ENCODE results near the gene MTERF2. TPM values are rescaled to one million over a fixed set of nuclear protein-coding genes. Genes with fewer than 3 reads are reported as not detected.

Gene MTERF2
- total RNA-seq, 1 experiment from 2014 or later = 7.8 TPM

DNA sequence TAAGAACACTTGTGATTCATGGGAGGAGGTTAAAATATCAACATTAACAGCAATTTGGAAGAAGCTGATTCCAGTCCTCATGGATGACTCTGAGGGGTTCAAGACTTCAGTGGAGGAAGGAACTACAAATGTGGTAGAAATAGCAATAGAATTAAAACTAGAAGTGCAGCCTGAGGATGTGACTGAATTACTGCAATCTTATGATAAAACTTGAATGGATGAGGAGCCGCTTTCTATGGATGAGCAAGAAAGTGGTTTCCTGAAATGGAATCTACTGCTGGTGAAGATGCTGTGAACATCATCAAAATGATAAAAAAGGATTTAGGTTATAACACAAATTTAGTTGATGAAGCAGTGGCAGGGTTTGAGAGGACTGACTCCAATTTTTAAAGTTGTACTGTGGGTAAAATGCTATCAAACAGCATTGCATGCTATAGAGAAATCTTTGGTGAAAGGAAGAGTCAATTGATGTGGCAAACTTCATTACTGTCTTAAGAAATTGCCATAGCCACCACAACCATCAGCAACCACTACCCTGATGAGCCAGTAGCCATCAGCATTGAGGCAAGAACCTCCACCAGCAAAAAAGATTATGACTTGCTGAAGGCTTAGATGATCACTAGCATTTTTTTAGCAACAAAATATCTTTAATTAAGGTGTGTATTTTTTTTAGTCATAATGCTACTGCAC lies 25.9 kb upstream of the MTERF2 start:
- H3K9ac ChIP-seq (ENCODE audit: low read length) = no peak overlapping the region
- H3K9me3 ChIP-seq (ENCODE audit: control insufficient read depth in 1 of 2, insufficient read depth in 1 of 2, low read depth in 1 of 2, low read length in 2 of 2) = no peaks in the 10 kb centered on the region
- intact Hi-C loops (cut with micrococcal nuclease) = no loop called here
- H3K4me1 ChIP-seq (ENCODE audit: control insufficient read depth in 1 of 2, insufficient read depth in 2 of 2, low read length in 2 of 2) = peaks cover 0 to 5% of the 10 kb centered on the region in 2 experiments; a peak in 2 of 4 replicates
- RAD21 ChIA-PET (ENCODE audit: low non-redundant PET in 1 of 2, low total read pairs in 2 of 2, uncharacterized antibody in 2 of 2, unreplicated experiment in 2 of 2) = no interaction called here
- BruUV-seq (replicated peaks) = no TSS peak
- ATAC-seq = no peak
- no peak for DNase-seq (ENCODE audit: low read depth, low spot score)
- no peaks in the 10 kb centered on the region for H3K27me3 ChIP-seq (ENCODE audit: insufficient read depth, low read length)
- CTCF ChIA-PET = interaction anchor here (1.2 to 1.5 kb wide), 2 partner anchors 41 to 92 kb away, joined by 3 to 5 read pairs; no protein-coding TSS in a partner anchor
- H3K27ac ChIP-seq (ENCODE audit: low read depth, low read length) = no peak overlapping the region
- H4K20me1 ChIP-seq (ENCODE audit: insufficient read depth) = no peaks in the 10 kb centered on the region
- H3K4me2 ChIP-seq (ENCODE audit: low read length) = no peak overlapping the region
- H3K9me2 ChIP-seq (ENCODE audit: insufficient read depth) = no peaks in the 10 kb centered on the region
- POLR2A ChIA-PET = no interaction called here
- no peaks in the 10 kb centered on the region for H3K36me3 ChIP-seq (ENCODE audit: control insufficient read depth in 1 of 2, insufficient read depth in 2 of 2, low read length in 2 of 2)
- no peak overlapping the region for H2AFZ ChIP-seq (ENCODE audit: low read depth, low read length, poor library complexity, severe bottlenecking)
- H3K79me2 ChIP-seq (ENCODE audit: insufficient read depth, low read length) = no peaks in the 10 kb centered on the region
- no peak for TF ChIP-seq TCF7L2 (IDR thresholded peaks at IDR 0.05; ENCODE audit: borderline replicate concordance, extremely low read depth, insufficient read depth, insufficient read length)
- TF ChIP-seq RAD21 (IDR thresholded peaks at IDR 0.05; ENCODE audit: low read depth) = no peak
- TF ChIP-seq YY1 (IDR thresholded peaks at IDR 0.05; ENCODE audit: extremely low read depth, insufficient replicate concordance, low read depth, low read length) = no peak
- no peak for TF ChIP-seq ELF1 (IDR thresholded peaks at IDR 0.05; ENCODE audit: borderline replicate concordance, low read depth)
- TF ChIP-seq CBX3 (IDR thresholded peaks at IDR 0.05; ENCODE audit: low read depth) = no peak
- TF ChIP-seq, protein P1, sequence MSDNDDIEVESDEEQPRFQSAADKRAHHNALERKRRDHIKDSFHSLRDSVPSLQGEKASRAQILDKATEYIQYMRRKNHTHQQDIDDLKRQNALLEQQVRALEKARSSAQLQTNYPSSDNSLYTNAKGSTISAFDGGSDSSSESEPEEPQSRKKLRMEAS (IDR thresholded peaks at IDR 0.05) = no peak
- no peak for TF ChIP-seq POLR2A (IDR thresholded peaks at IDR 0.05; ENCODE audit: borderline replicate concordance, extremely low read depth, insufficient read depth, insufficient read length)
- TF ChIP-seq JUND (IDR thresholded peaks at IDR 0.05) = no peak
- no peak for TF ChIP-seq SP1 (IDR thresholded peaks at IDR 0.05; ENCODE audit: low read depth)
- no peak for TF ChIP-seq ZFX (IDR thresholded peaks at IDR 0.05)
- TF ChIP-seq EZH2phosphoT487 (IDR thresholded peaks at IDR 0.05; ENCODE audit: borderline replicate concordance) = no peak
- TF ChIP-seq, protein P2, sequence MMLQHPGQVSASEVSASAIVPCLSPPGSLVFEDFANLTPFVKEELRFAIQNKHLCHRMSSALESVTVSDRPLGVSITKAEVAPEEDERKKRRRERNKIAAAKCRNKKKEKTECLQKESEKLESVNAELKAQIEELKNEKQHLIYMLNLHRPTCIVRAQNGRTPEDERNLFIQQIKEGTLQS (IDR thresholded peaks at IDR 0.05) = no peak
- TF ChIP-seq, protein P3, sequence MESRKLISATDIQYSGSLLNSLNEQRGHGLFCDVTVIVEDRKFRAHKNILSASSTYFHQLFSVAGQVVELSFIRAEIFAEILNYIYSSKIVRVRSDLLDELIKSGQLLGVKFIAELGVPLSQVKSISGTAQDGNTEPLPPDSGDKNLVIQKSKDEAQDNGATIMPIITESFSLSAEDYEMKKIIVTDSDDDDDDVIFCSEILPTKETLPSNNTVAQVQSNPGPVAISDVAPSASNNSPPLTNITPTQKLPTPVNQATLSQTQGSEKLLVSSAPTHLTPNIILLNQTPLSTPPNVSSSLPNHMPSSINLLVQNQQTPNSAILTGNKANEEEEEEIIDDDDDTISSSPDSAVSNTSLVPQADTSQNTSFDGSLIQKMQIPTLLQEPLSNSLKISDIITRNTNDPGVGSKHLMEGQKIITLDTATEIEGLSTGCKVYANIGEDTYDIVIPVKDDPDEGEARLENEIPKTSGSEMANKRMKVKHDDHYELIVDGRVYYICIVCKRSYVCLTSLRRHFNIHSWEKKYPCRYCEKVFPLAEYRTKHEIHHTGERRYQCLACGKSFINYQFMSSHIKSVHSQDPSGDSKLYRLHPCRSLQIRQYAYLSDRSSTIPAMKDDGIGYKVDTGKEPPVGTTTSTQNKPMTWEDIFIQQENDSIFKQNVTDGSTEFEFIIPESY (IDR thresholded peaks at IDR 0.05; ENCODE audit: extremely low read depth, insufficient replicate concordance, low read length) = no peak
- TF ChIP-seq EZH2 (IDR thresholded peaks at IDR 0.05) = no peak
- no peak for TF ChIP-seq SIN3A (IDR thresholded peaks at IDR 0.05; ENCODE audit: low read depth)
- TF ChIP-seq, protein P4, sequence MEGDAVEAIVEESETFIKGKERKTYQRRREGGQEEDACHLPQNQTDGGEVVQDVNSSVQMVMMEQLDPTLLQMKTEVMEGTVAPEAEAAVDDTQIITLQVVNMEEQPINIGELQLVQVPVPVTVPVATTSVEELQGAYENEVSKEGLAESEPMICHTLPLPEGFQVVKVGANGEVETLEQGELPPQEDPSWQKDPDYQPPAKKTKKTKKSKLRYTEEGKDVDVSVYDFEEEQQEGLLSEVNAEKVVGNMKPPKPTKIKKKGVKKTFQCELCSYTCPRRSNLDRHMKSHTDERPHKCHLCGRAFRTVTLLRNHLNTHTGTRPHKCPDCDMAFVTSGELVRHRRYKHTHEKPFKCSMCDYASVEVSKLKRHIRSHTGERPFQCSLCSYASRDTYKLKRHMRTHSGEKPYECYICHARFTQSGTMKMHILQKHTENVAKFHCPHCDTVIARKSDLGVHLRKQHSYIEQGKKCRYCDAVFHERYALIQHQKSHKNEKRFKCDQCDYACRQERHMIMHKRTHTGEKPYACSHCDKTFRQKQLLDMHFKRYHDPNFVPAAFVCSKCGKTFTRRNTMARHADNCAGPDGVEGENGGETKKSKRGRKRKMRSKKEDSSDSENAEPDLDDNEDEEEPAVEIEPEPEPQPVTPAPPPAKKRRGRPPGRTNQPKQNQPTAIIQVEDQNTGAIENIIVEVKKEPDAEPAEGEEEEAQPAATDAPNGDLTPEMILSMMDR (IDR thresholded peaks at IDR 0.05 in 2 of 3, conservative IDR thresholded peaks at IDR 0.05 in 1 of 3; ENCODE audit: borderline replicate concordance in 1 of 3, insufficient read depth in 1 of 3, low read depth in 2 of 3, low read length in 2 of 3) = no peak
- no peak for TF ChIP-seq EGR1 (IDR thresholded peaks at IDR 0.05; ENCODE audit: low read depth)
- no peak for TF ChIP-seq ZNF274 (IDR thresholded peaks at IDR 0.05; ENCODE audit: low read depth, low read length)
- H3K4me3 ChIP-seq (replicated peaks in 1 of 2; ENCODE audit: low read depth in 1 of 2, low read length in 2 of 2) = no peak overlapping the region
